ENCODE data around the gene SLAMF7.

SLAMF7 gene

GRCh38 chr1:160799641-160800040 lies 60.6 kb downstream of the SLAMF7 start:
- in situ Hi-C loops (cut with MboI; ENCODE audit: low sequenced_read_pairs) = no loop called here

GRCh38 chr1:160800142-160800541 lies 61.1 kb downstream of the SLAMF7 start:
- in situ Hi-C loops (cut with MboI; ENCODE audit: low sequenced_read_pairs) = no loop called here

DNA sequence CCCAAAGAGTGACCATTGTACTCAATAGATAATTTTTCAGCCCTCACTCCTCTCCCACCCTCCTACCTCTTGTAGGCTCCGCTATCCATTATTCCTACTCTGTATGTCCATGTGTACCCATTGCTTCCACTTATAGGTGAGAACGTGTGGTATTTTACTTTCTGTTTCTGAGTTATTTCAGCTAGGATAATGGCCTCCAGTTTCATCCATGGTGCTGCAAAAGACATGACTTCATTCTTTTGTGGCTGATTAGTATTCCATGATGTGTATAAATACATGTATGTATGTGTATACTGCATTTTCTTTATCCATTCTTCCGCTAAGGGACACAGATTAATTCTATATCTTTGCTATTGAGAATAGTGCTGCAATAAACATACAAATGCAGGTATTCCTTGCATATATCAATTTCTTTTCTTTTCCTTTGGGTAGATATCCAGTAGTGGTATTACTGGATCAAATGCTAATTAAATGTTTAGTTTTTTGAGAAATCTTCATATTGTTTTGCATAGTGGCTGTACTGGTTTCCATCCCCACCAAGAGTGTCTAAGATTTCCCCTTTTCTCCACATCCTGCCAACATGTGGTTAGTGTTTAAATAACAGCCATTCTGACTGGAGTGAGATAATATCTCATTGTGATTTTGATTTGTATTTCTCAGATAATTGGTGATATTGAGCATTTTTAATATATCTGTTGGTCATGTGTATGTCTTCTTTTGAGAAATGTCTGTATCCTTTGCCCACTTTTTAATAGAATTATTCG lies 61.8 kb downstream of the SLAMF7 start:
- in situ Hi-C loops (cut with MboI; ENCODE audit: low sequenced_read_pairs) = no loop called here

DNA sequence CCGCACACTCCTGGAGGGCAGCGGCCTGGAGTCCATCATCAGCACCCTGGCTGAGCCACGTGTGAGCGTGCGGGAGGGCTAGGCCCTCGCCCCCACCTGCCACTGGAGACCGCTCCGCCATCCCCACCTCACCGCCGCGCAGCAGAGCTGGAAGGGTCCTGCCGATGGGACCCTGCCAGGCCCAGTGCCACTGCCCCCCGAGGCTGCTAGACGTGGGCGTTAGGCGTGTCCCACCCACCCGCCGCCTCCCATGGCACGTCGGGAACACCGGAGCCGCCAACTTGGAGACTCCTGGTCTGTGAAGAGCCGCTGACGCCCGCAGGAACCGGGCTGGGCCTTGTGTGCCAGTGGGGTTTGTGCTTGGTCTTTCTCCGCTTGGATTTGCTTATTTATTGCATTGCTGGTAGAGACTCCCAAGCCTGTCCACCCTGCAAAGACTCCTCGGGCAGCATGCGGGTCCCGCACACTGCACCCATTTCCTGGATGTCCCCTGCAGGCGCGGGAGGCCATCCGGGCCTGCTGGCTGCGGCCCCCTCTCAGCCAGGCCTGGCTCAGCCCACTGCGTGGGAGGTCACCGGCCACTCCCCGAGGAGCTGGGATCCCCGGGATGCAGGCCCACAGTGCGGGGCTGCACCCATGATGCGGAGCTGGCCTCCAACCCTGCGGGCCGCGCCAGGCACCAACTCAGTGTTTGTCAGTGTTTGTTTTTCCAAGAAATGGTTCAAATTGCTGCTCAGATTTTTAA lies 63.0 kb downstream of the SLAMF7 start:
- in situ Hi-C loops (cut with MboI; ENCODE audit: low sequenced_read_pairs) = no loop called here

Measured in HL-60/S4 treated with retinoic acid at 250 ng/mL for 4 days and 3 days (cell line).